Measurements from ENCODE around the gene F12.

F12 gene

GRCh38 chr5:177409043-177409801, at the start of gene F12:
Gene F12, minus strand, starts transcription at chr5:177409564. Its CDS starts 37 bp downstream, at chr5:177409527.
- no peak for DNase-seq

GRCh38 chr5:177458912-177459350, 49.6 kb upstream of the F12 start:
- no peak for DNase-seq

- no peak for DNase-seq
These were observed 48.7 kb upstream of the F12 start for GRCh38 chr5:177457852-177458681.

GRCh38 chr5:177456976-177457851, 47.9 kb upstream of the F12 start:
- DNase-seq = peak; percentile 96 to 97

GRCh38 chr5:177456591-177456964, 47.2 kb upstream of the F12 start:
- DNase-seq = no peak

GRCh38 chr5:177455661-177456590, 46.6 kb upstream of the F12 start:
- peak; percentile 49 to 77 for DNase-seq

GRCh38 chr5:177455036-177455660, 45.8 kb upstream of the F12 start:
- DNase-seq = peak in 1 of 2 experiments; percentile 25

- DNase-seq = peak in 1 of 2 experiments; percentile 33
These were observed 45.2 kb upstream of the F12 start for GRCh38 chr5:177454397-177455035.

- DNase-seq = no peak
These were observed 44.6 kb upstream of the F12 start for GRCh38 chr5:177453852-177454396.

GRCh38 chr5:177452688-177453638, 43.6 kb upstream of the F12 start:
- DNase-seq = no peak

- DNase-seq = no peak
These were observed 41.5 kb upstream of the F12 start for GRCh38 chr5:177450667-177451424.

- no peak for DNase-seq
These were observed 40.0 kb upstream of the F12 start for GRCh38 chr5:177449140-177450061.

GRCh38 chr5:177448244-177448950, 39.0 kb upstream of the F12 start:
- DNase-seq = no peak

GRCh38 chr5:177447611-177448243, 38.4 kb upstream of the F12 start:
- no peak for DNase-seq

GRCh38 chr5:177447066-177447610, 37.8 kb upstream of the F12 start:
- DNase-seq = no peak

All from cerebellar nuclear complex (tissue), 1 donor.